ENCODE results near the gene LRMDA.

GRCh38 chr10:75935650-75936400, 504.4 kb downstream of the LRMDA start:
- TF ChIP-seq CTCF (IDR thresholded peaks at IDR 0.05; ENCODE audit: borderline replicate concordance, extremely low read depth, low read length, poor library complexity, severe bottlenecking), result no peak
- TF ChIP-seq EZH2 (IDR thresholded peaks at IDR 0.05; ENCODE audit: borderline replicate concordance, low read depth, low read length, severe bottlenecking), result no peak

All from DND-41 (cell line).